Activated CD8-positive, alpha-beta memory T cell treated with anti-CD3 and anti-CD28 coated beads, Interleukin-2, amount 50 U/mL, for 4 hours (primary cell): Measurements from ENCODE around the gene BRIP1.
"Not testable (repeated sequence)": the region's sequence is repeated elsewhere in the genome, so short reads cannot be mapped to it uniquely, and the experiment has no call there.

Experiments
- DNase-seq: peaks from one replicate; pipeline ENCODE4 v3.0.0-alpha.2; 2020

BRIP1 gene

DNA sequence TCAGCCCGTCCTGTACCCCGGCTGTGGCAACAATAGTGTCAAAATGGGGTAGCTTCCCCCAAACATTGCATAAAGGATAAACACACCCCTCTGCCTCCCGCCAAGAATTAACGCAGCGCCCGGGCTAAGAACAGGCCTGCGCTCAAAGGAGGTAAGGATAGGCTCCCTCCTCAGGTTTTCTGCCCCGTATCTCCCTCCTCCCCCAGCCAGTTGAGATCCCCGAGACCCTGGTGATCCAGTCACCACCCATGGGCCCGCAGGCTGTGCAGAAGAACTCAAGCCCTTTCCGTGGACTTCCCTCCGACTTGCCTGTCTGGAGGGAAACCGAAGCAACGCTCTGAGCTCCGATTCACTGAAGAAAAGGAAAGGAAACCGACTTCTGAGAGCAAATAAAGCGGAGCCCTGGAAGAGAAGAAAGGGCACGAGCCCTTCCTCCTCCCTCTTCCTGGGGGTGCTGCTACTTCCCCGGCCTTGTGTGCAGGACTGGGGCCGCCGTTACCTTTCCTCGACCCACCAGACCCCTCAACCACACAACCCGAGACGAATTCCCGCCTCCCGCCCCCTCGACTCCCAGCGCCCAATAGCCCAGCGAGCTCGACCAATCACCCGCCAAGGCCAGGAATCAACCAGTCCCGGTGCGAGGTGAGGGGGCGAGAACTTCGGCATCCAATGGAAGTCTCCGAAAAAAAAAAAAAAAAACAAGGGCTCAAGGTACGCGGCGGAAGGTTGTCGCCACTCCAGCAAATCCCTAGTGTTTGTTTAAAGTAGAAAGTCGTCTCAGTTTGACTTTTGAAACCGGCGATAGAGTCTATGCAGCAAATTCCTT, at the start of gene BRIP1:
Gene BRIP1 (minus strand): TSS at position 554 of the 826 bp plus-strand sequence. CDS start 1,989 bp downstream, outside the sequence.
- peak; percentile 82 for DNase-seq

DNA sequence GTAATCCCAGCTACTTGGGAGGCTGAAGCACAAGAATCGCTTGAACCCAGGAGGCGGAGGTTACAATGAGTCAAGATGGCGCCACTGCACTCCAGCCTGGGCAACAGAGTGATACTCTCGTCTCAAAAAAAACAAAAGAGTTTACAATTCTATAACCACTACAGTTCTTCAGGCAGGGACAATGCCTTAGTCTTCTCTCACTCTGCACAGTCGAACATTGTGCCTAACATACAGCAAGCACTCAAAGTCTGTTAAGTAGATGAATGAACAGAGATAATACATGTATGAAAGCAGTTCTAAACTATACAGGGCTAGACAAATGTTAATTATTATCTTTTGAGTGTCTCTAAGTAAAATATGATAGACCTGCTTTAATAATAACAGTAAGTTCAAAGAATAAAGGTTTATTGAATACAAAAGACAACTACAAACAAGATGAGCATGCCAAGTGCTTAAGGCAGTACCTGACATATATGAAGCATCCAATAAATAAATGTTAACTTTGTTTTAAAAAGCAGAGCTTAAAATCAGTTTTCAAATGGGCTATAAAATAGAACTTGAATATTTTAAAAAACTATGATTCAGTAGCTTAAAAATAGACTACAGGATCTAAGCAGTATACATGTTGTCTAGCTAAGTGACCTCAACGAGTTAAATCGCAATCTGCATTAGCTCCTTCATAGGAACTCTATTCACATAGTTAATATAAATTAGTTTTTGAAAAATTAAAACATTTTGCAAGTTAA, 45.1 kb upstream of the BRIP1 start:
- DNase-seq, result no peak

DNA sequence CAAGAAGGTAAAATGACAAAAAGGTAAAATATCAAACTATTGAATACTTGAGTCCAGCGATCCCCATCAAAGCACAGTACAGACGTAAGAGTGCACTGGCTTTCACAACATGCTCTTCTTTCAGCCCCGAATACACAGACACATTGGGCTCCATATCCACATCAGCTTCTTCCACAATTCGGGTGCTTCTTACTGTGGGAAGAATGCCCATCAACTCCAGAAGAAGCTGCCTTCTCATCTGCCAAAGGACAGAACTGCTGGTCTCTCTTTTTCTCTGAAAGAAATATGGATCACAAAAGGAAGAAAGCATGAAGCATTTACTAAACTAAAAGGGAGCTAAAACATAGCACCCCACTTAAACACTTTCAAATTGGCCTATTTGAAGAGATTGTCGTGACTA, 44.0 kb upstream of the BRIP1 start:
- DNase-seq, result no peak

DNA sequence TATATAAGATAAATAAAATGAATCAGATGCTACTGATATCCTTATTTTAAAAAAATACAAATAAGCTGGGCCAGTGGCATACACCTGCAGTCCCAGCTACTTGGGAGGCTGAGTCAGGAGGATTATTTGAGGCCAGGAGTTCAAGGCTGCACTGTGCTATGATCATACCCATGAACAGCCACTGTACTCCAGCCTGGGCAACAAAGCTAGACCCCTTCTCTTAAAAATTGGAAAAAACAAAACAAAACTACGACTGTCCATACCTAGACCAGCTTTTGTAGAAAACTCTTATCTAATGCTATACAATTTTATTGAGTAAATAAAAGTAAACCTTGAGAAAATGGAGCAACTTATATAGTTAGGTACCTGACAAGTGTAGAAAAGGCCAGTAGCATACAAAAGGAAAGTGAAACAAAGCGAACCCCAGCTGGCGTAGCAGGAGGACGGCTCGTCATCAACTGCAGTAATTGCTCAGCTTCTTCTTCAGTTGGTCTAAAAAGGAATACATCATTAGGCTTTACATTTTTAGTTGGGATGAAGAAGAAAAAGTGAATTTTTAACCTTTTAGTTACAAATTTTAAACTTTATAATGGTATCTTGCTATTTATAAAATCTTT, 40.9 kb upstream of the BRIP1 start:
- peak; percentile 17 for DNase-seq

DNA sequence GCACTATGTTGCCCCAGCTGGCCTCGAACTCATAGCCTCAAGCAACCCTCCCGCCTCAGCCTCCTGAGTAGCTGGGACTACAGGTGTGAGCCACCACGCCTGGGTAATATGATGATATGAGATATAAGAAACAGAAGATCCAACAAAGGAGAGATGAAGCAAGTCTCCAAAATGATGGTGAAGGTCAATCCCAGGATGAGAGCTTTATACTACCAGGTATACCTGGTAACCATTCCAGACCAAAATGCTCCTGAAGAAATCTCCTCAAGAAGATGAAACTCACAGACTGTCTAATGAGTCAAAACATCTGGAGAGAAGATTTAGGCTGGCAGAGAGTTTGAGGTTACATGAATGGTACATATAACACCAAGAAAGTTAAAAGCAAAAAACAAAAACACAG, 39.9 kb upstream of the BRIP1 start:
- DNase-seq, result no peak

DNA sequence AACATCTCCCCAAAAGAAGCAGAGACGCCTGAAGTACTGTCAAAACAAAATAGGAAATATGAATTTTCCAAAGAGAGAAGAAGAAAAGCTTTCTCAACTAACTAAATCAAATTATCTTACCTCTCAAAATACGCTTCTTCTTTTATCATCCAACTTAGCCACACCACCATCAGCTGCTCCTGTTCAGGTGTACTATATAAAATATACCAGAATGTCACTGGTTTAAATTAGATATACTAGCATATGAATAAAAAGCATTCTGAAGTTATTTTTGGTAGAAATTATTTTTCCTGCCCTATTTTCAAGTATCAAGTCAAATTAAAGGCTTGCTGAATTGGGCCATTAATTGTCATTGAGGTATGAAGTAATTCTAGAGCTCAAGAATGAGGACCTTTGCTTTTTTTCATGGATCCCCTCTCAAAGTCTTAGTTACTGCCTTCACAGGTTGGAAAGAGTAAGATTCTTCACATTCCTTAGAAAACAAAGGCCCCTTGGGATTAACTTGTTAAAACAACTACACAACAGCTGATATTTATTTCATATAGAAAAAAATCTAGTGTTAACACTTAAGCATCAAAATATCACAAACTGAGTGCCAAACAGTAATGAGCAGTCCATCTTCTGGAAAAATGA, 34.3 kb upstream of the BRIP1 start:
- no peak for DNase-seq

DNA sequence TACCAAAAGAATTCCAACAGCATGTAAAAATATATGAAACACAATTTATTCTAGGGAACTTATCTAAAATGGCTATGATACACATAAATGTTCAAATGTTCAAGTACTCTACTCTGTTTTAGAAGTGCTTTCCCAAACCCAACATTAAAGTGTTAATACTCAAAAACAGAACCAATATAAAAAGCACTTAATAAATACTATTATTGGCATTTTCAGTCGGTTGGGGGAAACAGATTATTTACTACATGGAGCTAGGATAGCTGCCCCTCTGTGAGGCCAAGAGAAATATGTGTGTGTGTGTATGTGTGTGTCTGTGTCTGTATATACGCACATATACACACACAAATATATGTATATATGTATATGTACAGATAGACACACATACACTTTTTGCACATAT, 32.1 kb upstream of the BRIP1 start:
- no peak for DNase-seq

DNA sequence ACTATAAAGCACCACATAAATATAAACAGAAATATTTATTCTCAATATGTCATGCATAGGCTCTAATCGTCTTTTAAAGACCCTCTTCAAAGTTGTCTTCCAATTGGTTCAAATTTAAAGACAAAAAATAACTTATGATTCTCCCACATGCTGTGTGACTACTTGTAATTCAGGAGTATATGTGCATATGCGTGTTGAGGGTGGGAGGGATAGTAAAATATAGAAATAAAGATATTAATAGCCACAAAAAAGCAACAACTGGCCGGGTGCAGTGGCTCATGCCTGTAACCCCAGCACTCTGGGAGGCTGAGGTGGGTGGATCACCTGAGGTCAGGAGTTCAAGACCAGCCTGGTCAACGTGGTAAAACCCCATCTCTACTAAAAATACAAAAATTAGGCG, 31.0 kb upstream of the BRIP1 start:
- not testable (repeated sequence) for DNase-seq

DNA sequence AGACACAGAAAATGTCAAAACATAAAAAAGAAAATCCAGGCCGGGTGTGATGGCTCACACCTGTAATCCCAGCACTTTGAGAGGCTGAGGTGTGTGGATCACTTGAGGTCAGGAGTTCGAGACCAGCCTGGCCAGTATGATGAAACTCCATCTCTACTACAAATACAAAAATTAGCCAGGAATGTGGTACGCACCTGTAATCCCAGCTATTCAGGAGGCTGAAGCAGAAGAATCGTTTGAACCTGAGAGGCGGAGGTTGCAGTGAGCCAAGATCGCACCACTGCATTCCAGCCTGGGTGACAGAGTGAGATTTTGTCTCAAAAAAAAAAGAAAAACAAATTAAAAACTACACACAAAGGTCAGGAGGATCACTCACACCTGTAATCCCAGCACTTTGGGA, 24.4 kb upstream of the BRIP1 start:
- DNase-seq, result not testable (repeated sequence)

DNA sequence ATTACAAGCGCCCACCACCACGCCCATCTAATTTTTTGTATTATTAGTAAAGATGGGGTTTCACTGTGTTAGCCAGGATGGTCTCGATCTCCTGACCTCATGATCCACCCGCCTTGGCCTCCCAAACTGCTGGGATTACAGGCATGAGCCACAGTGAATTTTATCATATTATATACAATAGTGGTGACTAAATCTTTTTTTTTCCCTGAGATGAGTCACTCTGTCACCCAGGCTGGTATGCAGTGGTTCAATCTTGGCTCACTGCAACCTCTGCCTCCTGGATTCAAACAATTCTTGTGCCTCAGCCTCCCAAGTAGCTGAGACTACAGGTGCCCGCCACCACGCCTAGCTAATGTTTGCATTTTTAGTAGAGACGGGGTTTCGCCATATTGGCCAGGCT, 22.5 kb upstream of the BRIP1 start:
- DNase-seq, result not testable (repeated sequence)

DNA sequence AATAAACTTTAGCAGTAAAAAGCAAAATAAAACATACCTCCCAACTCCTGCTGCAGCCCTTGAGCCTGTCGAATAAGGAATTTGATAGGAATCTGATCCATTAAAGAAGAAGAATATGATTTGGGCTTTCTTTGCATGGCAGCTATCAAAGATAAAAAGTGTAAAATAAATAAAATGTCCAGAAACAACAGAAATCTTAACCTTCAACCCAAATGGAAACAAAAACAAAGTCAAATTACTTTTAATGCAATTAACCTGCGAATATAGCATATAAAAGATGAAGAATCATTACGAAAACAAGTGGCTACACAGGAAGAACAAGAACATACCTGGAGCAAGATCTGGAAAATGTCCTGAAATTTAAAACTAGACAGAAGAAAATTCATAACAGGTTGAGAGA, 21.5 kb upstream of the BRIP1 start:
- no peak for DNase-seq

DNA sequence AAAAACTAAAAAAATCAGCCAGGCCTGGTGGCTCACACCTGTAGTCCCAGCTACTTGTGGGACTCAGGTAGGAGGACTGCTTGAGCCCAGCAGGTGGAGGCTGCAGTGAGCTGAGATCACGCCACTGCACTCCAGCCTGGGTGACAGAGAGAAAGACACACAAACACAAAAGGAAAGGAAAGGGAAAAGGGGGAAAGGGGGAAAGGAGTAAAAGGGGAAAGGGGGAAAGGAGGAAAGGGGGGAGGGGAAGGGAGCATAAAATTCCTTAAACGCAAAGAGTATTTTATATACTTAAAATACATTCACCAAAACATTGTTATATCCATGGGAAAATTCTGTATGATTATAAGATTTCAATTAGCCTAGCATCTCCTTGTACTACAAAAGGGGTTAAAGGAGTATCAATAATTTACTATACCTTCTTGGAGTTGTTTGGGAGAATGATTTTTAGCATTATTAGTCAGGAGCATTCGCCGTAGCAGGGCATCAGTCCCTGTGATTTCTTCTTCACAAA, 17.3 kb upstream of the BRIP1 start:
- DNase-seq, result no peak

DNA sequence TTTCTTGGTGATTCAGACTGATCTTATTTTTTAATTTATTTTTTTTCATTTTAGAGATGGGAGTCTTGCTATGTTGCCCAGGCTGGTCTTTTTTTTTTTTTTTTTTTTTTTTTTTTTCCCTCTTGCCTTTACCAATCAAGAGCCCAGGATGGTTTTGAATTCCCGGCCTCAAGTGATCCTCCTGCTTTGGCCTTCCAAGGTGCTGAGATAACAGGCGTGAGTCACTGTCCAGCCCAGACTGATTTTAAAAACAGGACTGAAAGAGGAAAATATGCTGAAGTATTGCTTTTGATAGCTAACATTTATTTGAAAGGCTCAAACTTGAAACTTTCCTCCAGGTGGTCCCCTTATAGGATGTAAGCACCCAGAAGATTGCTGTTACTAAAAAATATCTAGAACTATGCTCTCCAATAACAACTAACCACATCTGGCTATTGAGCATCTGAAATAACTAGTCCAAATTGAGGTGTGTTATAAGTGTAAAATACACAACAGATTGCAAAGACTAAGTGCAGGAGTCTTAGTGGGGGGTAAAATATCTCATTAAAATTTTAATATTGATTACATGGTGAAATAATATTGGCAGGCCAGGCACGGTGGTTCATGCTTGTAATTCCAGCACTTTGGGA, 15.8 kb upstream of the BRIP1 start:
- DNase-seq, result no peak

DNA sequence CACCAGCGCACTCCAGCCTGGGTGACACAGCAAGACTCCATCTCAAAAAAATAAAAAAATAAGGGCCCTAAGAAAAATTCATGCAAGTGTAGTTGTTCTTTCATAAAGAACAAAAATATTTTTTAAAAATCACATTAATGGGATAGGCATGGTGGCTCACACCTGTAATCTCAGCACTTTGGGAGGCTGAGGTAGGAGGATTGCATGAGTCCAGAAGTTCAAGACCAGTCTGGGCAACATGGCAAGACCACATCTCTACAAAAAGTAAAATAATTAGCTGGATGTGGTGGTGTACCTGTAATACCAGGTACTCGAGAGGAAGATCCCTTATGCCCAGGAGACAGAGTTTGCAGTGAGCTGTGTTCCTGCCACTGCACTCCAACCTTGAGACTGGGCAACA, 15.2 kb upstream of the BRIP1 start:
- DNase-seq, result no peak

DNA sequence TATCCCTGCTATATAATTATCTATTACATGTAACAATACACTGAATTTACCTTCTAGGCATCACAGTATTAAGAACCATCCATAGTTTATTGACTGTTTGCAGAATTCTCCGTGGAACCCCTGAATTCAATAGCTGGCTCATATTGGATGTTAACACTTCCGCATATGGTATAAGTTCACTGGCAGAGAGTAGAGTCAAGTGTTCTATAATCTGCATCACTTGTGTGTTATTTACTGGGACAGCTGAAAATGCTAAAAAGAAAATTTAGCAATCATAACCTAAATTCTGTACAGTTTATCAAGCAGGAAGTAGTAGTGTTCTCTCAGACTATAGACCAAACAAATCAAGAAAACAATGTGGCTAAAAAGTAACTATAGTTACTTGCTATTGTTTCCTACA, 14.5 kb upstream of the BRIP1 start:
- DNase-seq, result no peak

DNA sequence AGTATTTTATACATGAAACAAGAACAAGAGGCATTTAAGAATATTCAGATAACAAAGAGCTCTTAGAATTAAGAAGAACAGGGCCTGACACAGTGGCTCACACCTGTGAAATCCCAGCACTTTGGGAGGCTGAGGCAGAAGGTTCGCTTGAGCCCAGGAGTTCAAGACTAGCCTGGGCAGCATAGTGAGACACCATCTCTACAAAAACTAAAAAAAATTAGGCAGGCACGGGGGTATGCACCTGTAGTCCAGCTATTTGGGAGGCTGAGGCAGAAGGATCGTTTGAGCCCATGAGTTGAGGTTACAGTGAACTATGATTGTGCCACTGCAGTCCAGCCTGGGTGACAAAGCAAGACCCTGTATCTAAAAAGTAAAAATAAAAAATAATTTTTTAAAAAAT, 12.5 kb upstream of the BRIP1 start:
- no peak for DNase-seq

DNA sequence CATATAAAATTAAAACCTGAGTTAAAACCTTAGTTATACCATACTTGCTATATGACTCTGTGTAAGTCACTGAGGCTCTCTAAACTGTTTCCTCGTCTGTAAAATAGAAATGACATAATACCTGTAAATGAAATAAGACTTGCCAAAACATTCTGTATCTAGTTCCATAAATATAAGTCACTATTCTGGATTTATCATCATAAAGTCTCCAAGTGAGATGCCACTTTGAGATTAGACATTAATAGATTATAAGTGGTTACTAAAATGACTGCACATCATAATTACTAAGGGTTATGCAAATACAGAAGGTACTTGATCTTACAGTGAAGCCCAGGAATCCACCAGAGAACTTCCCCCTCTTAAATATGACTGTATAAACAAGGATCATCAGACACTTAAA, 12.0 kb upstream of the BRIP1 start:
- no peak for DNase-seq

DNA sequence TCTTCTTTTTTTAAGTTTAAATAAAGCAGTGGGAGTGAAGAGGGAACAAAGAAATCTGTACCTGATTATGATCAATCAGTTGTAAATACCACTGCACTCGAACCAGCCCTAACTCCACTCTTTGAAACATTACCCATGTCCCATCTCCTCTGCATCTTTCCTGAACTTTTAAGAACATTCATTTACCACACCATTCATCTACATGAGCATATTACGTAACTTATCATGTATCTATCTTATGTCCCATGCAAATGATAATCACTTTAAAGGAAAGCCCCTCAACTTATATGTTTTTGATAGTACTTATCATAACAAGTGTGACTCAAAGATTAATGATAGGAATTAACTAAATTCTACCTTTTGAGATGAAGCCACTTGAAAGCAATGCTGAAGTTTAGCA, 10.7 kb upstream of the BRIP1 start:
- DNase-seq, result no peak

DNA sequence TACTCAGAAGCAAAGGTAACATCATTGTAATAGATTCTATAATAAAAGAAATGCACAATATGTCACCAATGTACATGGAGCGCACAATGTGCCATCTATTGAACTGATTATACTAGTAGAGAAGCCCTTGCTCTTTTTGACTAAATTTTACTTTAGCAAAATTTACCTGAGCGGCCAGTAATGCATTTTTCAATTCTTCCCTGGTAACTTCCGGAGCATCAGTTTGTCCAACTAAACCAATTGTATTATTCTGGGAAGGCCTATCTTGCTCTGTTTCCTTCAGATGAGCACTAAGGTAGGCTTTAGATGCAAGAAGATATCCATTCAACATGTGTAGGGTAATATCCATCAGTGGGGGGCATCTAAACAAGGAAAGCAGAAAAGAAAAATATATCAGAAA, 8.8 kb upstream of the BRIP1 start:
- DNase-seq, result no peak

DNA sequence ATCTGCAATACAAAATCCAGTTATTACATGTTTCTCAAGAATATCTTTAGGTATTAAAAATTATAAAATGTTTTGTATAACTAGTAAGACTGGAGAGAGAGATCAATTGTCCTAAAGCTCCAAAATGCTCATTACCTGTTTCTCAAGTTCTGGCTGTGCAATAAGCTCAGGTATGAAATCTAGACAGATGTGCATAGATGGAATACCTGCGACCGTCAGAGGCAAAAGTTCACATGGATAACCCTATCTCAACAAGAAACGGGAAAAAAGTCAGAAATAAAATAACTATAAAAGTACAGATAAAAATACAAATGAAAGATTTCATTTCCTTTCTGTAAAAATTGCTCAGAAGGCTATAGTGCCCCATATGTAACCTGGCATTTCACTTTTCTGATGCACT, 5.8 kb upstream of the BRIP1 start:
- no peak for DNase-seq

DNA sequence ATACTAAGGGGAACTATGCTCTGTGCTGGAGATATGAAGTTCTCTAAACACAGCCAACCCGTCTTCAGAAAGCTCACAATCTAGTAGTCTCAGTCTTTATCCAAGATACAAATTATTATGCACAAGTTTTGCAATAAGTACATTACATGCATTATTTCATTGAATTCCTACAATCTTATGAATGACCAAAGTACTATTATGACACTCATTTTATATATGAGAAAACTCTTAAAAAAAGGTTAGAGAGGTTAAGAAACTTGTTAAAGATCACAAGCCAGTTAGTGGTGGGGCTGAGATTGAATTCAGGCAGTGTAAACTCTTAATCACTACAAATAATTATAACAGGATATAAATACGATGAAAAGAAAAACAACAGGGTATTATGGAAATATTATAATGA, 4.7 kb upstream of the BRIP1 start:
- DNase-seq, result no peak

DNA sequence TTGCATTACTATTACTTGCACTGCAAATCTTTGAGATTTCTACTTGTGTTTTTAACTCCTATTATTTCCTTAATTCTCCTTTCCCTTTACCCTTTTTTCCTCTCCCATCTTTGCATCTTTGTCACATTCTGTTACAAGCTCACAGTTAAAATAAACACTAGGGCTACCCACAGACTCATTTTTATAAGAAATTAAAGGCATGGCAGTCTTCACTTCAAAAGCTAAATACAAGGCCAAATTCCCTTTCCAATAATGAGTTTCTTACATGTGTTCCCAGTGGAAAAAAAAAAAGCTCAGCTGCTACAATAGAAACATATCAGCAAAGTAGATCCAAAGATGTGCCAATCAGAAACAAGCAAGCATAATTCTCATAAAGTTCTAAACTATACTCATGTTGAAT, 3.7 kb upstream of the BRIP1 start:
- DNase-seq, result no peak

DNA sequence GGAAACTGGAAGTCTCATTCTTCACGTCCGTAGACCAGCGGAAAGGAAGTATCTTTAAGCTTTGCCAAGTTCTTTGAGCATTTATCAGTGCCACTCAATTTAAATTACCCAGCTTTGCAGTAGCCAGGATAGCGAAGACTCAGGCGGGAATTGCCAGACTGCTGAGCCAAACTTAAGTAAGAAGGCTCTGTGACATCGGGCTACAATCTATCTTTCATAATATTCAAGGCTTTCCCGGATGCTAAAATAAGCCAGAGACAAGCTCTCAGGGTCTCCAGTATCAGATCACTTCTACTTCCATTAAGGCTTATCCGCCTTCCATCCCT, 436 bp upstream of the BRIP1 start:
- DNase-seq, result no peak
